SK-N-MC (cell line): ENCODE measurements around the gene LRRFIP2.
"Not testable (repeated sequence)": the region's sequence is repeated elsewhere in the genome, so short reads cannot be mapped to it uniquely, and the experiment has no call there.

ENCODE experiments used
- DNase-seq: peaks from one replicate; pipeline ENCODE4 v3.0.0-alpha.2; 2011; ENCODE audit warnings: low read depth, low spot score
- H3K27ac ChIP-seq: fragments of 200-600 bp; sonication (generic); 2 replicates; pipeline ENCODE4 v1.5.1; 2016; ENCODE audit warnings: mixed run types
- H3K36me3 ChIP-seq: fragments of 200-600 bp; sonication (generic); 2 replicates; pipeline ENCODE4 v1.6.1; 2017; ENCODE audit warnings: antibody characterized with exemption, low read length, mixed read lengths; ENCODE audit not compliant: insufficient read depth
- H3K4me3 ChIP-seq: fragments of 200-600 bp; sonication (generic); 2 replicates; pipeline ENCODE4 v1.5.1; 2016
- H3K9ac ChIP-seq: fragments of 200-600 bp; sonication (generic); 2 replicates; pipeline ENCODE4 v1.8.0; 2017; ENCODE audit warnings: mixed run types, mixed read lengths; ENCODE audit not compliant: insufficient read length
- H3K9me3 ChIP-seq: fragments of 200-600 bp; sonication (generic); 2 replicates; pipeline ENCODE4 v1.6.1; 2017; ENCODE audit warnings: low read depth, mild to moderate bottlenecking, antibody characterized with exemption, low read length, moderate library complexity, mixed read lengths
- EZH2 ChIP-seq: fragments of 200-600 bp; sonication (generic); IDR thresholded peaks from one replicate; pipeline ENCODE4 v1.6.1; 2017; ENCODE audit warnings: antibody characterized with exemption
- FOXP2 ChIP-seq: optimal IDR thresholded peaks from 2 replicates; pipeline ENCODE3; 2011; ENCODE audit warnings: mild to moderate bottlenecking, moderate library complexity; ENCODE audit not compliant: insufficient read depth; ENCODE audit errors: extremely low read length, control extremely low read depth
- POLR2AphosphoS5 ChIP-seq: IDR thresholded peaks from 2 replicates; pipeline ENCODE4 v1.6.1; 2012; ENCODE audit warnings: mild to moderate bottlenecking, low read depth, low read length, borderline replicate concordance

Gene LRRFIP2

DNA sequence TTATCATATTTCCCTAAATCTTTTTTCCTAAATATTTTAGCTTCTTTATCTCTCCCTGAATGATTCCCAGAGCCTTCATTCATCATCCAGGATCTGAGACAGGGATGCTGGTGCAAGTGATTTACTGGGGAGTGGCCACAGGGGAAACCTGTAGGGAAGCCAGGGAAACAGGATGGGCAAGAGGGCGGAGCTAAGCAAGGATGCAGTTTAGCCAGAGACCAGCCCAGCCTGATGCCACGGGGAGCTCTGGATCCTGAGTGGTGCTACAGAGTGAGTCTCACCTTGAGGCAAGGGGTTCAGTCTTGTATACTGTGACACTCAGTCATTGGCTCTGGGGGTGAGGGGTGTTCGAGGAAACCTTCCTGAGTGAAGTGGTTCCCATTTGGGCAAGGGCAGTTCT lies 39.7 kb upstream of the LRRFIP2 start:
- TF ChIP-seq POLR2AphosphoS5, result no peak
- TF ChIP-seq EZH2, result no peak
- TF ChIP-seq FOXP2, result no peak
- Histone ChIP-seq H3K9me3 (no peaks in the 10 kb centered on the region), H3K9ac (no peak overlapping the region), H3K36me3 (no peaks in the 10 kb centered on the region), H3K27ac (no peak overlapping the region), H3K4me3 (no peak overlapping the region)
- DNase-seq, result no peak

DNA sequence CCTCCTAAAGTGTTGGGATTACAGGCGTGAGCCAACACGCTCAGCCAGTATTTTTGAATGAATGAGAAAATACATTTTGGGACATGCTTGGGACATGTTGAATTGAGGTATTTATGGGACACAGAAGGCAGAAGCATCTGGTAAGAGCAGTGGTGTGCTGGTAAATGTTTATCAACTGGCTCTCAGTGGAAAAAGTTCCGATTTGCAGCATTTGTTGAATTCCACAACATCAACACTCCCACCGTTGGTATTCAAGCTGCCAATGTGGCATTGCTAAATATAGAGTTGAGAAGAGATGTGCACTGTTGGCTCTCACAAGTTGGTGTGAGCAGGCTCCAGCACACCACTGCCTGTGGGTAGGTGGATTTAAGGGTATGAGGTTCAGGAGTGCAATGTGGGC lies 35.8 kb upstream of the LRRFIP2 start:
- Histone ChIP-seq H3K9me3 (no peaks in the 10 kb centered on the region), H3K9ac (no peak overlapping the region), H3K27ac (no peak overlapping the region), H3K36me3 (no peaks in the 10 kb centered on the region), H3K4me3 (no peak overlapping the region)
- no peak for DNase-seq
- TF ChIP-seq EZH2 (no peak), FOXP2 (no peak), POLR2AphosphoS5 (no peak)

DNA sequence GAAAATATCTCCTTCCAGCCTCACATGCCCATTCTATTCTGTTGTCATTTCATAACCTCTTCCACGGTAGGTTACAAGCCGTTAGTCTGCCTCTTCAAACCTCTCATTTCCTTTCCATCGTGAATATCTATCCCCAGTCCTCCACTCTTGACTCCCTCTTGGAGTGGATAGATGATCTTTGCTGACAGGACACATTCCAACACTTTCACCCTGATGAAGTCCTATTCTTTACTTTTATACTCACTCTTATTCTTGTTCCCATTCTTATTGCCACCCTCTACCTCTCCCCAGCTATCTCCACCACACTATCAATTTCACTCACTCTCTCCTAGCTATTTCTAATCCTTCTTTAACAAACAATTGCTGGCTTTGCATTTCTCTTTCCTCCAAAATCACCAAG lies 34.2 kb upstream of the LRRFIP2 start:
- H3K4me3 ChIP-seq, H3K36me3 ChIP-seq, H3K9ac ChIP-seq, H3K27ac ChIP-seq, DNase-seq, H3K9me3 ChIP-seq: not testable (repeated sequence)

DNA sequence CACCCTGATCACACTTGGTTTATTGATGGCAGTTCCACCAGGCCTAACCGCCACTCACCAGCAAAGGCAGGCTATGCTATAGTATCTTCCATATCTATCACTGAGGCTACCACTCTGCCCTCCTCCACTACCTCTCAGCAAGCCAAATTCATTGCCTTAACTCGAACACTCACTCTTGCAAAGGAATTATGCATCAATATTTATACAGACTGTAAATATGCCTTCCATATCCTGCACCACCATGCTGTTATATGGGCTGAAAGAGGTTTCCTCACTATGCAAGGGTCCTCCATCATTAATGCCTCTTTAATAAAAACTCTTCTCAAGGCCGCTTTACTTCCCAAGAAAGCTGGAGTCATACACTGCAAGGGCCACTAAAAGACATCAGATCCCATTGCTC lies 33.6 kb upstream of the LRRFIP2 start:
- H3K9me3 ChIP-seq, H3K27ac ChIP-seq, H3K9ac ChIP-seq, DNase-seq, H3K4me3 ChIP-seq, H3K36me3 ChIP-seq: not testable (repeated sequence)

DNA sequence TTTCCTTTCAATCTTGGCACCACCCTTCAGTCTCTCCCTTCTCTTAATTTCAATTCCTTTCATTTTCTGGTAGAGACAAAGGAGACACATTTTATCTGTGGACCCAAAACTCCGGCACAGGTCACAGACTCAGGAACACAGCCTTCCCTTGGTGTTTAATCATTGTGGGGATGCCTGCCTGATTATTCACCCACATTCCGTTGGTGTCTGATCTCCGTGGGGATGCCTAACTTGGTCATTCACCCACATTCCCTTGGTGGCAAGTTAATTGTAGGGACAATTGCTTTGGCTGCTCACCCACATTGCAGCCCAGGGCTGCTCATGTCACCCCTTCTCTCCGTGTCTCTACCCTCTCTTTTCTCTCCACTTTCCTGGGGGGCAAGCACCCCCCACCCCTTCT lies 31.7 kb upstream of the LRRFIP2 start:
- not testable (repeated sequence) for H3K27ac ChIP-seq

DNA sequence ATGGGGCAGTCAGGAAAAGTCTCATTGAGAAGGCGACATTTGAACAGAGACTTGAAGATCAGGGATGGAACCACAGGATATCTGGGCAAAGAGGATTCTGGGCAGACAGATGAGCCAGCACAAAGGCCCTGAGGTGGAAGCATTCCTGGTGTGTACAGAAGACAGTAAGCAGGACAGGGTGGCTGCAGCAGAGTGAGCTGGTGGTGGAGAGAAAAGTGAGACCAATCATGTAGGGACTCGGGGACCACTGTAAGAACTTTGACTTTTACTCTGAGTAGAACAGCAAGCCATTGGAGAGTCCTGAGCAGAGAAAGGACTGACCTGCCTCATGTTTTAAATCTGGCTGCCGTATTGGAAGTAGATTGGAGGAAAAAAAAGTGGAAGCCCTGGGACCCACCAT lies 29.9 kb upstream of the LRRFIP2 start:
- H3K4me3 ChIP-seq, result no peak overlapping the region
- H3K9me3 ChIP-seq, result no peaks in the 10 kb centered on the region
- no peak overlapping the region for H3K9ac ChIP-seq
- H3K36me3 ChIP-seq, result no peaks in the 10 kb centered on the region
- no peak overlapping the region for H3K27ac ChIP-seq
- no peak for TF ChIP-seq EZH2
- TF ChIP-seq POLR2AphosphoS5, result no peak
- no peak for DNase-seq

More for the DNA sequence above, 31.7 kb upstream of the LRRFIP2 start:
- H3K9me3 ChIP-seq, H3K4me3 ChIP-seq, DNase-seq, H3K36me3 ChIP-seq, H3K9ac ChIP-seq: not testable (repeated sequence)

DNA sequence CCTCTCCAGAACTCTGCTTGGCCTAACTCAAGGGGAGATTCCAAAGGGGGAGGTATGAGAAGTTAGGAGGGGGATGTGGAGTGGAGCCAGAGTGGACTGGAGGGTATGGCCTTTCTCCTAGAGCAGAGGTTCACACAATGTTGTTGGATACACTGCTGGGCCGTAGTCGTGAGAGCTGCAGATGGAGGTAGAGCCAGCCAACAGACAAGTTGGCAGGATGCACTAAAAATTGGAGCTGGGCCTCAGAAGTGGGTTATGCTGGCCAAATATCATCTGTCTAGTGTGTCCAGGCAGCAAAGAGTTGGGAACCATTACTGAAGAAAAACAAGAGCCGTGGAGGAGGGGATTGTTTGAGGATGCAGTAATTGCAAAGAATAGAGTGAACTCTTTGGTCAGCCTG lies 27.7 kb upstream of the LRRFIP2 start:
- H3K4me3 ChIP-seq, result no peak overlapping the region
- no peak overlapping the region for H3K27ac ChIP-seq
- TF ChIP-seq POLR2AphosphoS5 (no peak), FOXP2 (no peak), EZH2 (no peak)
- H3K9ac ChIP-seq, result no peak overlapping the region
- H3K36me3 ChIP-seq, result no peaks in the 10 kb centered on the region
- no peaks in the 10 kb centered on the region for H3K9me3 ChIP-seq
- DNase-seq, result no peak

DNA sequence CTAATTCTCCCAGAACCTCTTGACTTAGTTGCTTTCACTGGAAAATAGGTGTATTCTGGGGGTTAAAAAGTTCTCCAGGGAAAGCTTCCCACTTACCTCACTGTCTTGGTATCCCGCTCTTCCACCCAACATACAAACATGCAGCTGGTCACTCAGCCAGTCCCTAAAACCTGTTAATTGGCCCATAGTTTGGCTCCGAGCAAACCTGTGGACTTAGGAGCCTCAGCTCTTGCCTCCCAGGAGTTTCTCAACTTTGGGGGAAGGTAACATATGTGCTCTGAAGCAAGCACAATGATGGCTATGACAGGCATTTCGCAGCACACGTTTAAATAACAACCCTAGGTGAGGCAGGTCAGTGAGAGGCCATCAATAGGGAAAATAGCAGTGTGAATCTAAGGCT lies 25.8 kb upstream of the LRRFIP2 start:
- TF ChIP-seq FOXP2 (no peak), EZH2 (no peak), POLR2AphosphoS5 (no peak)
- no peaks in the 10 kb centered on the region for H3K9me3 ChIP-seq
- no peaks in the 10 kb centered on the region for H3K36me3 ChIP-seq
- no peak overlapping the region for H3K4me3 ChIP-seq
- no peak overlapping the region for H3K27ac ChIP-seq
- DNase-seq, result no peak
- H3K9ac ChIP-seq, result no peak overlapping the region

DNA sequence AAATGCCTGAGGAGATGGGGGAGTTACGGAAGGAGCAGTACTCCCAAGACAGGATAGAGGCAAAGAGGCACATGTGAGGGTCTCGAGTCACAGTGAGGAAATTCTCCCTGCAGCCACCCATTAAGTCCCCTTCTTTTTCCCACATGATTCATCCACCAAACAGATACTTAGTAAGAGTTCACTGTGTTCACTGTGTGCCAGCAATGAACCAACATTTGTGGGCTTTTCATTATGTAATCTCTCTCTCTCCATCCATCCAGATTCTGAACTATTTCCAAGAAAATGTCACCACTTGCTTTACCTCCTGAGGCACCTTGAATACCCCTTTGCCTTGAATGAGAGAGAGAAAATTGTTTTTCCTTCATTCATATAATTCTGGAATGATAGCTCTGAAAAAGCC lies 24.6 kb upstream of the LRRFIP2 start:
- TF ChIP-seq POLR2AphosphoS5 (no peak), FOXP2 (no peak), EZH2 (no peak)
- Histone ChIP-seq H3K27ac (no peak overlapping the region), H3K36me3 (no peaks in the 10 kb centered on the region), H3K9me3 (no peaks in the 10 kb centered on the region), H3K4me3 (no peak overlapping the region), H3K9ac (no peak overlapping the region)
- no peak for DNase-seq

DNA sequence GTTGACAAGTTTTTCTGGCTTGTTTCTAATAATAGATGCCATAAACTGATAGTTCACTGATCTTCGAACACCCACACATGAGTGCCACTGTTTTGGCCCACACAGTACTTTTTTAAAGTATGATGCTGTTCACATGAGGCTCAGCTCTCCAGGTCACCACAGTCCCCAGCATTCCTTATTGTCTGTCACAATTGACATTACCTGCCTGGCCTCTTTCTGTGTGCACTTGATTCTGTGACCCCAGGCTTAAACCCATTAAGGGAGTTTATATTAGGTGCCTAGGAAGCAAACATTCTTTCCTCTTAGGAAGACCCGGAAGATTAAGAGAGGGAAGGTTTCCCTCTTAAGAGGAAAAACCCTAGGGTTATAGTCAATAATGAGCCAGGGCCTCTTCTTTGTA lies 24.2 kb upstream of the LRRFIP2 start:
- H3K4me3 ChIP-seq, result no peak overlapping the region
- H3K36me3 ChIP-seq, result no peaks in the 10 kb centered on the region
- no peak overlapping the region for H3K9ac ChIP-seq
- DNase-seq, result no peak
- no peaks in the 10 kb centered on the region for H3K9me3 ChIP-seq
- no peak overlapping the region for H3K27ac ChIP-seq
- TF ChIP-seq EZH2 (no peak), FOXP2 (no peak), POLR2AphosphoS5 (no peak)
